ENCODE measurements around the gene C16orf46.

GRCh38 chr16:81061871-81062608 is 15.0 kb downstream of the C16orf46 start:
- TF ChIP-seq, protein P1, sequence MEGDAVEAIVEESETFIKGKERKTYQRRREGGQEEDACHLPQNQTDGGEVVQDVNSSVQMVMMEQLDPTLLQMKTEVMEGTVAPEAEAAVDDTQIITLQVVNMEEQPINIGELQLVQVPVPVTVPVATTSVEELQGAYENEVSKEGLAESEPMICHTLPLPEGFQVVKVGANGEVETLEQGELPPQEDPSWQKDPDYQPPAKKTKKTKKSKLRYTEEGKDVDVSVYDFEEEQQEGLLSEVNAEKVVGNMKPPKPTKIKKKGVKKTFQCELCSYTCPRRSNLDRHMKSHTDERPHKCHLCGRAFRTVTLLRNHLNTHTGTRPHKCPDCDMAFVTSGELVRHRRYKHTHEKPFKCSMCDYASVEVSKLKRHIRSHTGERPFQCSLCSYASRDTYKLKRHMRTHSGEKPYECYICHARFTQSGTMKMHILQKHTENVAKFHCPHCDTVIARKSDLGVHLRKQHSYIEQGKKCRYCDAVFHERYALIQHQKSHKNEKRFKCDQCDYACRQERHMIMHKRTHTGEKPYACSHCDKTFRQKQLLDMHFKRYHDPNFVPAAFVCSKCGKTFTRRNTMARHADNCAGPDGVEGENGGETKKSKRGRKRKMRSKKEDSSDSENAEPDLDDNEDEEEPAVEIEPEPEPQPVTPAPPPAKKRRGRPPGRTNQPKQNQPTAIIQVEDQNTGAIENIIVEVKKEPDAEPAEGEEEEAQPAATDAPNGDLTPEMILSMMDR (conservative IDR thresholded peaks at IDR 0.05; ENCODE audit: low read length) = no peak
- TF ChIP-seq EZH2phosphoT487 (IDR thresholded peaks at IDR 0.05; ENCODE audit: borderline replicate concordance) = no peak
